ENCODE data around the gene CCDC187. TPM values are rescaled to one million over a fixed set of nuclear protein-coding genes. Genes with fewer than 3 reads are reported as not detected.

The CCDC187 gene
- total RNA-seq, 1 donor from 2014 or later: not detected

DNA sequence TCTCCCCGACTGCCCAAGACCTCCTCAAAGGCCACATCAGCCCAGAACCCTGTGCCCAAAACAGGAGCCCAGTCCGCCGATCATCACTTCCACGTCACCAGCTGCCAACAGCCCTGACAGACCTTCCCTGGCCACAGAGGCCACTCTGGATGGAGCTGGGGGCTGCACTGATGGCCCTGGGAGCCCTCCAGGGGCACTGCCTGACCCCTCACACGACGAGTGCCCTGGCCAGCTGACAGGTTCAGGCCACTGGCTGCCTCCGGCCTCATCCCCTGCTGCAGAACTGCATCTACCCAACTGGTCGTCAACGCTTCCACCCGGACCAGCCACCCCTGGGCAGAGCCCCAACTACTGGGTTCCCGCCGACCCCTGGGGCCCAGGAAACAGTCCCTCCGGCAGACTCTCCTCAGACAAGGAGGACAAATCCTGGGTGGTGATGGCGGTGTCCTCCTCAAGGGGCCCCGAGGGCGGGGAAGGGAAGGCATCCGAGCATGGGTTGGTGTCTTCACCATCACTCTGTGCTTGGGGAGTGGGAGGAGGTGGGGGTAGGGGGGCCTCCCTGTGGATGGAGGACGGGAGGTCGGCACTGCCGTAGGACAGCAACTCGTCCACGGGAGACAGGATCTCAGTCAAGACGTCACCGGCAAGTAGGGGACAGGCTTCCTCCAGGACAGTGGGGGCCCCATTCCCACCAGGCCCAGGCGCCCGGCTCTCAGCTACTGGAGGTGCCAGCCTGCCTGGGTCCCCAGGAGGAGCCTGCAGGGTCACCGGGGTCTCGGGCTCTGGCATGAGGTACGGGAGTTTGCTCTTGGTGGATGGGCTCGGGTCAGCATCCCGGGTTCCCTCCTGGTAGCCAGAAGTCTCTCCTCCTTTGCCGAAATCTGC is 50.4 kb downstream of the CCDC187 start:
- DNase-seq (ENCODE audit: low read depth, low spot score): no peak

DNA sequence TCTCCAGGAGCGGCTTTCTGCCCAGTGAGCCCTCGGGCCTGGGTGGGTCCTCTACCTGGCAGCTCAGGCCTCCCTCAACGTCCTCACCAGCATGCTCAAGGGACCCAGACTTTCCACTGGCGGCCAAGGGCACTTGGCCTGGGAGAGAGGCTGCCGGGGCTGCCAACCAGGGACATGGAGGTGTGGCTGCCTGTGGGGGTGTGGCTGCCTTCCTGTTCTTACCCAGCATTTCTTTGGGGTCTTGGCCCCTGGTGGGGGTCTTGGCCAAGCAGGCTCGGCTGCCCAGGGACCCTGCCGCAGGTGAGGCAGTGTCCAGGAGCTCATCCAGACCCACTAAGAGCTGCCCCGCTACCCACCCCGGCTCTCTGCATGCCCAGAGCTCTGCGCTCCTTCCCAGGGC is 51.0 kb downstream of the CCDC187 start:
- no peak for DNase-seq (ENCODE audit: low read depth, low spot score)

DNA sequence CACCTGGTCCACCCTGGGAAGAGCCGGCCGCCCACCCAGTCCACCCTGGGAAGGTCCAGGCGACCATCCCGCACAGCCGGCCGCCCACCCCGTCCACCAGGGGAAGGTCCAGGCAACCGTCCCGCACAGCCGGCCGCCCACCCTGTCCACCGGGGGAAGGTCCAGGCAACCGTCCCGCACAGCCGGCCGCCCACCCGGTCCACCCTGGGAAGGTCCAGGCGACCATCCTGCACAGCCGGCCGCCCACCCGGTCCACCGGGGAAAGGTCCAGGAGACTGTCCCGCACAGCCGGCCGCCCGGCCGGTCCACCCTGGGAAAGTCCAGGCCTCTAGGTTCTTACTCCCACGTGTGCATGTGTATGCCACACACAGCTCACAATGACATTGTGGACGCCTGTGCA is 51.6 kb downstream of the CCDC187 start:
- no peak for DNase-seq (ENCODE audit: low read depth, low spot score)

- no peak for DNase-seq (ENCODE audit: low read depth, low spot score)
Measured at GRCh38 chr9:136251264-136252115, 52.4 kb downstream of the CCDC187 start.

GRCh38 chr9:136250676-136251075 is 53.2 kb downstream of the CCDC187 start:
- DNase-seq (ENCODE audit: low read depth, low spot score): no peak

DNA sequence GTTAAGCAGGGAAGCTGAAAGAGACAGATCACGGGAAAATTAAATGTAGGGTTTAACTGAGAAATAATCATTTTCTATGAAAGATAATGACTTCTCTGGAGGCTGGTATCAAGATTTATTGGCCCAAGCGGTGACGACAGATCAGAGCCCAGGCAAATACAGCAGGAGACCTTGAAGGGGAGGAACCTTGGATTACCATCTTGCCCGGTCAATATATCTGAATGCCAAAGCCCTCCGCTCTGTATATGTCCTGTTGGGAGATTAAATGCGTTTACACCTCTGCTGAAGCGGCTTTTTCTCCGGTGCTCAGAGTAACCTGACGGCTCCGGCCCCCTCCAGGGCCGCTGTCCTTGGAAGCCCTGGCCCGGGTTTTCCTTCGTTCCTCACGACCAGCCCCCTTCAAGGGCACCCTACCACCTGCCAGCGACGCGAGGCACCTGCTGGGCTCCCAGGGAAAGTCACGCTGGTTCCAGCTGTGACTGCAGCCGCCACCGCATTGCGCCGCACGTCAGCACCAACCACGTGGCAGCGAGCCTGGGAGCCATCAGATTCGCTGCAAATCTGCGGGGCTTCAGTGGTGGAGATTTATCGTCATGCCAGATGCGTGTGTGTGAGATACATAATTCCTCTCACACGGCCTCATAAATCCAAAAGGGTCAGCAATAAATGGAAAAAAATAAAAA is 53.9 kb downstream of the CCDC187 start:
- no peak for DNase-seq (ENCODE audit: low read depth, low spot score)

- no peak for DNase-seq (ENCODE audit: low read depth, low spot score)
Measured at GRCh38 chr9:136248951-136249876, 54.7 kb downstream of the CCDC187 start.

DNA sequence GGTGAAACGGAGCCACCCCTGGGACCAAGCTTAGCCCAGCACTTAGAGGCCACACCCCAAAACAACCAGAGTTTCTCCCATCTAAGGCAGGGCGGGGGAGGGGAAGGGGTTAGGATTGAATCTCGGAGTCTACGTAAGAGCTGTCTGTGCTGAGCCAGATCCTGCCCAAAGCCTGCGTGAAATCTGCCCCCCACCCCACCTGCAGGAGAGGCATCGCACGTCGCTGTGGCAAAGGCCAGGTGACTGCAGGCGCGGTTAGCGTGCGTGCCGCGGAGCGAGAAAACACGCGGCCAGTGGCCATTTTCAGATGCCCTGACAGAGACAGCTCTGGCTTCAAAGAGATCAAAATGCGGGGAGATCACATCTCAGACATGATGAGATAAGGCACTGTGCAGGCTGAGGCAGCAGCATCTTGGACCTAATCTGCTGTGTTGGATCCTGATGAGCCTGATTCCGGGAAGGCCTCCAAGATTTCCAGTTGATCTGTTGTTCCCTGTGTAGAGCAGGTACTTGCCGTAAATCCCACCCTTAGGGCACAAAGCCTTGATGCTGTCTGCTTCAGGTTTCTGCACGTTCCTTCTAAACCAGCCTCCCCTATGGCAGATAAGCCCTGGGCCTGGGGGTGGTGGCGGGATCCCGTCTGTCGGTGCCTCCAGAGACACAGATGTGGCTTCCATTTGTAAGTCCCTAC is 55.8 kb downstream of the CCDC187 start:
- no peak for DNase-seq (ENCODE audit: low read depth, low spot score)

GRCh38 chr9:136247551-136247916 is 56.4 kb downstream of the CCDC187 start:
- DNase-seq (ENCODE audit: low read depth, low spot score): no peak

DNA sequence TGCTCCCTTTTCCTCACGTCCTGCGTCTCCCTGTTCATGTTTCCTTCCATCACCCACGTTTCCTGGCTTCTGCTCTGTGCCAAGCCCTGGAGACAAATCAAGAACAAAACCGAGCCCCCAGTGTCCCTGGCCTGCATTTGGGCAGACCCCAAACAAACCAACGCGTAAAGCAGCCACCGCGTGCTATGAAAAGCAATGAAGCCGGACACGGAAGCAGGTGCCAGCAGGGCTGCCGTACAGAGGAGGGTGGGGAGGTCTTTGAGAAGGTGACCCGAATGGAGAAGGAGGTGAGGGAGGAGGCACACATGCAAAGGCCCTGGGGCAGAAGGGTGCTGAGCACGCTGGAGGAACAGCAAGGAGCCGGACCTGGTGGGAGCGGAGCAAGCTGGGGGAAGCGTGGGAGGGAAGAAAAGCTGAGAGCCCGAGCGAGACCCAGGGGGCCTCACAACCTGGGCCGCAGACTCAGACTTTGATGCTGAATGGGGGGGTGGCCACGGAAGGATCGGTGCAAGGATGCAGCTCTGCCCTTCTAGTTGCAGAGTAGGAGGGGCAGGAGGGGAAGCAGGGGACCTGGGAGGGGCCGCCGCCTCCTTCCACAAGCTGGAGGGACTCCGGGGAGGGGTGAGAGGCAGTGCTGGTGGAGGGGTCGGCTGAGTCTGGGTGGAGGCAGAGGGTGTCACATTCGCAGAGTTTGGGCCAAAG is 56.9 kb downstream of the CCDC187 start:
- no peak for DNase-seq (ENCODE audit: low read depth, low spot score)

- DNase-seq (ENCODE audit: low read depth, low spot score): peak; percentile 24
Measured at GRCh38 chr9:136245219-136246150, 58.4 kb downstream of the CCDC187 start, which contains the start of gene QSOX2. Gene QSOX2 (minus strand): TSS chr9:136245812. CDS start chr9:136245803, 9 bp downstream.

GRCh38 chr9:136244969-136245218 is 59.0 kb downstream of the CCDC187 start:
- DNase-seq (ENCODE audit: low read depth, low spot score): no peak

DNA sequence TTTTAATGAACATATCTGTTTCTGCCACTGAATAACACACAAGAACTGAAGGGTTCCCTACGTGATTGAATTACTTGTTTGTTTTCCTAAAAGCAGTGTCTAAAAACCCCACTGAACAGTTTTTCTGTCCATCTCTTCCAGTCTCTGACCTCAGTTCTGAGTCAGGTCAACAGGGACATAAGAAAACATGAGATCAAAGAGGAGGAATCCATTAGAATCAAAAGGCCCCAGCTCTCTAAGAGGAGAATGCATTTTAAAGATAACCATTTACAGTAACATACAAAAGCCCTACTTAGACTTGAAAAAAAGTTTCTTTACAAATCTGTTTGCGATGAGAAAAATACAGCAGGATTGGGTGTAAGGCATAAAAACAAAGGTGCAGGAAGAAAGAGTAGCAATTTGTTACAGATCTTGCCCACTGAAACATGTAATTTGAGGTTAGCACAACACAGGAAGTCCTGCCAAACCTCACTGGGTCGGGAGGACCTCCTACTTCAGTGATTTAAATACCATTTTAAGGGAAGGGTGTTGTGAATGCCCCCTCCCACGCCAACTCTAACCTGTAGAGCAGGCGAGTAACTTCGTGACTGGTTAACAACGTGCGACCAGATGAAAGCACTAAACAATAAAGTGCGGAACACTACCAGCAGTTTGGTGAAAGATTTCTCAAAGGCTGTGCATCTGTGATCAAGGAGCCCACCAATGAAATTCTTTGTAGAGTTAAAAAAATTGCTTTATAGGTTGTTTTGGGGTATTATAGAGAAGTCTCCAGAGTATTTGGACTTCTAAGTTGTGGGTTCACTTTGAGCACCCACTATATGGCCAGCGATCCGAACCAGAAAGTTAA is 59.5 kb downstream of the CCDC187 start:
- DNase-seq (ENCODE audit: low read depth, low spot score): no peak

GRCh38 chr9:136243631-136244030 is 60.3 kb downstream of the CCDC187 start:
- DNase-seq (ENCODE audit: low read depth, low spot score): no peak

GRCh38 chr9:136242918-136243525 is 60.9 kb downstream of the CCDC187 start:
- no peak for DNase-seq (ENCODE audit: low read depth, low spot score)

GRCh38 chr9:136242248-136242647 is 61.6 kb downstream of the CCDC187 start:
- no peak for DNase-seq (ENCODE audit: low read depth, low spot score)

DNA sequence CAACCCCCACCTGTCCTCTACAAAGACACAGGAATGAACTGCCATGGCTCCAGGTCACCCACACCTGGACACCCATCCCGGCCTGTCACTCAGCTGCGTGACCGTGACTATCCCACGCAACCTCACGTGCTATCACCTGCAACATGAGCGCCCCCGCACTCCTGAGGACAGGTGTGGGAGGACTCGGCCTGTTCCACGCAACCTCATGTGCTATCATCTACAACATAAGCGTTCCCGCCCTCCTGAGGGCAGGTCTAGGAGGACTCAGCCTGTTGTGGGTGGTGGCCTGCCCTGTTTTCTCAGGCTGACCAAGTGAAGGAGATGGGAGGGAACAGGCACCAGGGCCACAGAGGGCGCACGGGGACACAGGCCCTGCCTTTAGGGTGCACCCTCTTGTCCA is 62.4 kb downstream of the CCDC187 start:
- no peak for DNase-seq (ENCODE audit: low read depth, low spot score)

All from pulmonary artery endothelial cell (primary cell).